Esophagus squamous epithelium (tissue), 4 donors: ENCODE measurements around the gene NGDN.

Experiments used
- POLR2A ChIP-seq, 4 donors: fragments of 450-650 bp; IDR thresholded peaks; one replicate each; pipeline ENCODE4 v1.6.1; 2017; ENCODE audit warnings: antibody characterized with exemption in 4 of 4, mild to moderate bottlenecking in 4 of 4, moderate library complexity in 3 of 4
- TF ChIP-seq, protein P1 (sequence below), 6 experiments: fragments of 450-650 bp in 4 of 6; fragments of 200-600 bp in 2 of 6; sonication (generic) in 2 of 6; IDR thresholded peaks; one replicate each; pipeline ENCODE4 v1.5.1; 2016 to 2019; ENCODE audit warnings: antibody characterized with exemption in 6 of 6, mild to moderate bottlenecking in 4 of 6, moderate library complexity in 4 of 6

DNA sequence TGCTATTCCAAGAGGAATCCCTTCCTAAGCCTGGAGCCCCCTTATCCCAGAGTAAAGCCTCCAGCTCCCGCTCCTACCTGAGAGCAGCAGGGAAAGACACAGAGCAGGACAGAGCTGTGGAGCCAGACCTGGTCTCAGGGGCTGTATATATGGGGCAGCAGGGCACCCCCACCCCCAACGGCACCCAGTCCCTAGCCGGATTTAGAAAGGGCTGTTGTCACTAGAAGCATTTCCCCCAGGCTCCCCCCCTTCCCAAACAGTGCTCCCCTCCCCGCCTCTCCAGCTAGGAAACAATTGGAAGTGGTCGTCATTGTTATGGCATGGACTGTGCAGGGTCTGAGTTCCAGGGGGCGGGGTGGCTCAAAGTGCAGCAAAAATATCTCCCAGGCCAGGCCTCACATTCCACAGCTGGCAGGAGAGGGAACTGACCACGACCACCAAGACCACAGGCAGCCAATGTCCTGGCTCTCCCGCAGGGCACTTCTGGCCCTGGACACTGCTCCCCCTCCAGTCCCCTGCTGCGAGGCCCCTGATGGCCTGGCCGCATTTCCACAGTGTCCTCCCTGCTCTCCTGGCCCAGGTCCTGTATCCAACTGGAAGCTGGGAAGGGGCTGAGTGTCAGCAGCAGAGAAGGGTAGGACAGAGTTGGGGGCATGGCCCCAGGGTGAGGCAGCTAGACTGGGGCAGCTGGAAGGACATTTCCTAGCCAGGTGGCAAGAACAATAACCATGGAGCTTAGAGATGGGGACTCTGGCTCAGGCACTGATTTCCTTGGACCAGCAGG is 33.8 kb upstream of the NGDN start, which contains the start of gene MYH7:
- TF ChIP-seq, protein P1, sequence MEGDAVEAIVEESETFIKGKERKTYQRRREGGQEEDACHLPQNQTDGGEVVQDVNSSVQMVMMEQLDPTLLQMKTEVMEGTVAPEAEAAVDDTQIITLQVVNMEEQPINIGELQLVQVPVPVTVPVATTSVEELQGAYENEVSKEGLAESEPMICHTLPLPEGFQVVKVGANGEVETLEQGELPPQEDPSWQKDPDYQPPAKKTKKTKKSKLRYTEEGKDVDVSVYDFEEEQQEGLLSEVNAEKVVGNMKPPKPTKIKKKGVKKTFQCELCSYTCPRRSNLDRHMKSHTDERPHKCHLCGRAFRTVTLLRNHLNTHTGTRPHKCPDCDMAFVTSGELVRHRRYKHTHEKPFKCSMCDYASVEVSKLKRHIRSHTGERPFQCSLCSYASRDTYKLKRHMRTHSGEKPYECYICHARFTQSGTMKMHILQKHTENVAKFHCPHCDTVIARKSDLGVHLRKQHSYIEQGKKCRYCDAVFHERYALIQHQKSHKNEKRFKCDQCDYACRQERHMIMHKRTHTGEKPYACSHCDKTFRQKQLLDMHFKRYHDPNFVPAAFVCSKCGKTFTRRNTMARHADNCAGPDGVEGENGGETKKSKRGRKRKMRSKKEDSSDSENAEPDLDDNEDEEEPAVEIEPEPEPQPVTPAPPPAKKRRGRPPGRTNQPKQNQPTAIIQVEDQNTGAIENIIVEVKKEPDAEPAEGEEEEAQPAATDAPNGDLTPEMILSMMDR (IDR thresholded peaks at IDR 0.05), result no peak
- TF ChIP-seq POLR2A (IDR thresholded peaks at IDR 0.05), result no peak
